Esophagus muscularis mucosa (tissue), 3 donors: ENCODE measurements around the gene LITAF.

ENCODE experiments used
- POLR2AphosphoS5 ChIP-seq, 2 donors: sonication (generic); formaldehyde crosslinking; IDR thresholded peaks; one replicate each; pipeline ENCODE4 v1.6.1; 2017; ENCODE audit warnings: antibody characterized with exemption in 2 of 2
- TF ChIP-seq, protein P1 (sequence below), 3 experiments: fragments of 200-600 bp in 2 of 3; fragments of 450-650 bp in 1 of 3; sonication (generic) in 2 of 3; IDR thresholded peaks; one replicate each; pipeline ENCODE4 v1.5.1; 2017 to 2019; ENCODE audit warnings: antibody characterized with exemption in 3 of 3, mild to moderate bottlenecking in 2 of 3, moderate library complexity in 1 of 3

DNA sequence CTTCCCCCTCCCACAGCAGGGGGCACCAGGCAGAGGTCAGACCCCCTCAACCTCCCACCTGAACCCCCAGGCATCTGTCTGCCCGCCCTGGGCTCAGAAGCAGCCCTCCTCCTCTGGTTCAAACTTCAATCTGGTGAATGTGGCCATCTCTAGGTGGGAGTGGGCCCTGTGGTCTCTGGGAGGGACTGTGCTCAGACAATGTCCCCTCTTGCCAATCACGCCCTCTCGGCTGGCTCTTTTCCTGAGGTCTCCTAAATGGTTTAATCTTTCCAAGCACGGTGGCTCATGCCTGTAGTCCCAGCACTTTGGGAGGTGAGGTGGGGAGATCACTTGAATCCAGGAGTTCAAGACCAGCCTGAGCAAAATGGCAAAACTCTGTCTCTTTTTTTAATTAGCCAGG, 15.2 kb downstream of the LITAF start:
- TF ChIP-seq, protein P1, sequence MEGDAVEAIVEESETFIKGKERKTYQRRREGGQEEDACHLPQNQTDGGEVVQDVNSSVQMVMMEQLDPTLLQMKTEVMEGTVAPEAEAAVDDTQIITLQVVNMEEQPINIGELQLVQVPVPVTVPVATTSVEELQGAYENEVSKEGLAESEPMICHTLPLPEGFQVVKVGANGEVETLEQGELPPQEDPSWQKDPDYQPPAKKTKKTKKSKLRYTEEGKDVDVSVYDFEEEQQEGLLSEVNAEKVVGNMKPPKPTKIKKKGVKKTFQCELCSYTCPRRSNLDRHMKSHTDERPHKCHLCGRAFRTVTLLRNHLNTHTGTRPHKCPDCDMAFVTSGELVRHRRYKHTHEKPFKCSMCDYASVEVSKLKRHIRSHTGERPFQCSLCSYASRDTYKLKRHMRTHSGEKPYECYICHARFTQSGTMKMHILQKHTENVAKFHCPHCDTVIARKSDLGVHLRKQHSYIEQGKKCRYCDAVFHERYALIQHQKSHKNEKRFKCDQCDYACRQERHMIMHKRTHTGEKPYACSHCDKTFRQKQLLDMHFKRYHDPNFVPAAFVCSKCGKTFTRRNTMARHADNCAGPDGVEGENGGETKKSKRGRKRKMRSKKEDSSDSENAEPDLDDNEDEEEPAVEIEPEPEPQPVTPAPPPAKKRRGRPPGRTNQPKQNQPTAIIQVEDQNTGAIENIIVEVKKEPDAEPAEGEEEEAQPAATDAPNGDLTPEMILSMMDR (IDR thresholded peaks at IDR 0.05), result no peak
- no peak for TF ChIP-seq POLR2AphosphoS5 (IDR thresholded peaks at IDR 0.05)
